NCI-H748 treated with DMSO at 0.1 percent for 48 hours (cell line): Measurements from ENCODE around the gene DAAM1.

Experiments
- DNase-seq: peaks from one replicate; lab custom pipeline; 2025; lab: John Stamatoyannopoulos, UW

The DAAM1 gene

DNA sequence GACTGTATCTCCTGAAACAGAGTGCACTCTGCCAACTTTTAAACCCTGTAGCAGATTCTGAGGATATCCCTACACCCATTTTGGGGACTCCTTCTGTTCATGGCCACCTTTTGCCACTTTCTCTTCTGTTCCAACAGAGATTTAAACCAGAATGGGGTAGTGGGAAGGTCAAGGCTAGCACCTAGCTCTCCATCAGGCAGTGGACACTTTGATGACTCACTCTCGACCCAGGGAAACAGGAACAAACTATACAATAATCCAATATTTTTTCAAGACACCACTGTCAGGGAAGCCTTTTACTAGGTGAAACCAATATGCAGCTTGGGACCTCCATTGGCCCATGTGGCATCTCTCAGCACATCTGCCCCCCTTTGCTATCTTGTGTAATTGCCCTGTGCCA, 103.6 kb downstream of the DAAM1 start:
- no peak for DNase-seq

GRCh38 chr14:59292921-59293534, 104.6 kb downstream of the DAAM1 start:
- DNase-seq: no peak

DNA sequence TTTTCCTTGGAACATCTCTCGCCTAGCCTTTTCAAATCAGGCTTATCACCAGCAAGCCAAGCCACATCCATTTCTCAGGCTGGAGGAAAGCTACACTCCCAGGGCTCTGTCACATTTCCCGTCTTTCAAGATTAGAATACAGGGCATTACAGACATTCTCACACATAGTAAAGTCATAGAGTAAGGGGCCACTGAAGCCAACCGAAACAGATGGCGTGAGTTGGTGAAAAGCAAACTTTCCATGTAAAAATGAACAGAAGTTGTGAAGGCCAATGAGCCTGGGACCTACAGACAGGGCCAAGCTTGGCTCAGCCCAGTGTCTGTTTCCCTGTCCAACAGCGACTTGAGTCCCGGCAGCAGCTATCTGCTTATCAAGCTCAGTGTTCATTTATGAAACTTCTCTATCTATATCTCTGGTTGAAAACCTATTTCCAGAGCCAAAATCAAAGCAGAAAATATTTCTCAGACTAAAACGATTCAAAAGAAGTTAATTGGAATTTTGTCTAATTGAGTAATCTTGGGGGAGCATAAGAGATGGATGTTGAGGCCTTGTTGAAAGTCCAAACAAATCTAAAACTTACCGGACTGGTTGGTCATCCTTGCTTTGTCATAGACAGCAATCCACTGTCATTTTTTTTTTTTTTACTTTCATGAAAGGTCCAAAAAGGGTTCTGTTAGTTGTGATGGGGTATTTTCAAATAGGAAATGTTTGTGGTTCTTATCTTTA, 105.6 kb downstream of the DAAM1 start:
- no peak for DNase-seq

GRCh38 chr14:59294662-59294992, 106.2 kb downstream of the DAAM1 start:
- no peak for DNase-seq

DNA sequence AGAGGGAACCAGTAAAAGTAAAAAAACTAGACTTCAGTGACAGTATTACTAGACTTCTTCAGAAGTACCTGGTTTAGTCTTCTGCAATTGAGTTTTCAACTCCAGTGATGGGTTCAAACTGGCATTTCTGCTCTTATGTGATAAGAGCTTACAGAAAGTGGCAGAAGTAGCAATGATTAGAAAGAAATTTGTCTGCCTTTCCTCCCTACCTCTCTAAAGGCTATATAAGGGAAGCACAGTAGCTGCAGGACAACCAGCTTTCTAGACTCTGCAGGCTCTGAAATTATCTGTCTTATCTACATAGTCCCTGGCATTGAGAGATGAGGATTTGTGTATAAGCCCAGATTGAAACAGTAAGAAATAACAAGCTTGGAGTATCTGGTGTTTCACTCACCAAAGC, 107.5 kb downstream of the DAAM1 start:
- no peak for DNase-seq

DNA sequence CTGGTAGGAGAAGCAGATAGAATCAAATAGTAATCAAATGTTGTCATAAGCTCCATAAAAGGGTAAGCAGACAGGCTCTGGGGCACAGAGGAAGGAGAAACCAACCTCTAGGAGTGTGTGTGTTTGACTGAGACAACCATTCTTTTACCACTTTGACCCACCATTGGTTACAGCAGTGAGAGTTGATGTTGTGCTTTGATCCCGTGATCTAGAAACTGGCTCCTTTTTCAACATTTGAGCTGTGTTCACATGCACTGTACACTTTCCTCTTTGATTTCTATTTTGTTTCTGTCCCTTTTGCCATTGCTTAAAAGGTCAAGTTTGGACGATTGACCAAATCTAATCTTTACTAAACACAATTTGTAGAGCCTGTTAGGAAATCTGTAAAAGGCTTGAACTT, 108.0 kb downstream of the DAAM1 start:
- DNase-seq: no peak

GRCh38 chr14:59297071-59297776, 108.8 kb downstream of the DAAM1 start:
- DNase-seq: no peak

DNA sequence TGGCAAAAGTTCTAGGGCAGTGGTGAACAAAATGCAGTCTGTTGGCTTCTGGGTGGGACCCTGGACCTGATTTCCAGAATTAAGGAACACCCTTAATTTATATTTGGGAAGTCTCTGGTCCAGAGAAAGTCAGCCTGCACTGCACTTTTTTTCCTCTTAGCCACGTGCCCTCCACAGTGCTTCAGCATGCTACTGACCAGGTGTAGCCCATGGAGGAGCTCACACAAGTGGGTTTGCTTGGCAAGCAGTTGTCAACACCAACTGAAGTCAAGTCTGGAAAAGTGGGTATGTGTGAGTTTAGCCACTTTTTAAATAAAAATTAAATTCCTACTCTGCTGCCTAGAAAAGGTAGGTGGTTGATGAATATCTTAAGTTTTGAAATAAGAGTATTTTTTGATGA, 111.3 kb downstream of the DAAM1 start:
- no peak for DNase-seq

DNA sequence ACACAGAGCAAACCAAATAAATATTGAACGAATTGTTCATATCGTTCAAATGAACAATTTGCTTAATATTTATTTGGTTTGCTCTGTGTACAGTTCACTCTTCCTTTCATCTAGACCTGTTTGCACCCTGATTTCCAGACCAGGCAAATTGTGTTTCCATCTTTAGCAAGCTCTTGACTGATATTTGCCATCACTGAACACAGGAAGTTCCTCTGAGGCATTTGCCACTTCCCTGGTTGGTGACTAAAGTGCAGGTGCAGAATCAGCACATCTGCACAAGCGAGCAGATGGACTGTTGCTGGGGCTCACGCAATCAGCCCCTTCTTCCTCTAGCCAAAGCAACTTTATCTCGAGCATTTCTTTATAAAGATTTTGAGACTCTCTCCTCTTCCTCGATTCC, 112.9 kb downstream of the DAAM1 start:
- no peak for DNase-seq

DNA sequence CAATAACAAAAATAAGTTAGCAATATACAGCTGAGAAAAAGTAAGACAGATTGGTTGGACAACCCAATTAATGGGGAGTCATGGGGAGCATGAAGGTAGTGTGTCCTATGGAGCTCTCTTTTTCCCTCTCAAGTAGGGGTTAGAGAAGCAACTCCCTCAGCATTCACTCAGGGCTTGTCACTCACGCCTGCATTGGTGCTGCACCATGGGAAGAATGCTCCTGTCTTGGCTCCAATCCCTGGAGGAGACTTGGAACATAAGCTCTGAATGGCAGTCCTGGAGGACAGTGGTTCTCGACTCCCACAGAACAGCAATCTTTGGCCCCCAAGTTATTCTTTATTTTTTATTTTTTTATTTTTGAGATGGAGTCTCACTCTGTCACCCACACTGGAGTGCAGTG, 113.8 kb downstream of the DAAM1 start:
- no peak for DNase-seq

DNA sequence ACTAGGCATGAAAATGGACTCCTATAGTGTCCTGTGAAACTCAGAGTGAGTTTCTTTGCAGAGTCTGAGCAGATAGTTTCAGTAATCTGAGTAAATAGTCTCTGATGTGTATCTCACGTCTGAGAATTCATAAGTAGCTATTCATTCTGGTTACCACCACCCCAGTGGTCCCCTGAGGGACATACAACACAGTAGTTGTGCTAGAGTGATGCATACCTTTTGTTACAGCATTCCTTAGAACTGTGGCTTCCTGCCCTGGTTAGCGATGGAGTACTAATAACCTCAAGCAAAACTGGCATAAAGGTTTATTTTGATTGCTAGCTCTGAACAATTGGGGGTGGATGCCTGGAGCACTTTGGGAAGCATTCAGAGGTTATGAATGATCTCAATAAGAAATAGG, 114.7 kb downstream of the DAAM1 start:
- DNase-seq: no peak

DNA sequence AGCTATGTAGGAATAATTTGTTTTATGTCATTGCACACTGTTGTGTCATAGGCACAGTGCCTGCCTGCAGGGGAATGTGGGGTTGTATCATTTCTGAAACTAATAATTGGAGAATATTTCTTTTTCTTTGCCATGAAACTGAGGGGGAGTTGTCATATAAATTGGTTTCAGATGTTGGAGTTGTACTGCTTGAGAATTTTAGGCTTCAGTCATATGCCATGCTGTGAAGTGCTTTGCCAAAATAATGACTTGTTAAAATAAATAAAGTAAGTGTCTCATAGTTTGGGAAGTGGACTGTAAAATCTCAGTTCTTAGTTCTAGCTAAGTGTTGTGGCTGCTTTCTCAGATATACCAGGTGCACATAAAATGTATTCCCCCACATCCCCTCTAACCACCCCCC, 116.8 kb downstream of the DAAM1 start:
- DNase-seq: no peak

GRCh38 chr14:59305836-59306555, 117.5 kb downstream of the DAAM1 start:
- DNase-seq: no peak

- no peak for DNase-seq
Measured at GRCh38 chr14:59306775-59307174, 118.3 kb downstream of the DAAM1 start.

DNA sequence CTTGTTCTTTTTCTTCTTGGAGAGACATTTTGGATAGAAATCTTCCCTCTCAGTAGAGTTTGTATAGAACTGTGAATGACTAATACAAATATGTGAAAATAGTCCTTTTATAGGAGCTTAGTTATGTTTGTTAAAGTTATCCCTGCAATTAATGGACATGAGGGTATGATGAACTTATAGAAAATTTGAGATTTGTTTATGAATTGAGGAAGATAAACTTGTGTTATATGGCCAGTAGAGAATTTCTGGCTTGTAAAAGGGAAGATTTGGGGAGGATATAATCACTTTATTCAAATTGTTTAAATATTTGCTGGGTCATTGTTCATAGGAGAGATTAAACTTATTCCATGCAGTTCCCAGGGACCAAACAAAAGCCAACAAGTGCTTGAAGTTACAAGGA, 119.6 kb downstream of the DAAM1 start:
- DNase-seq: no peak

- DNase-seq: no peak
Measured at GRCh38 chr14:59308673-59309072, 120.2 kb downstream of the DAAM1 start.

GRCh38 chr14:59309291-59309900, 120.9 kb downstream of the DAAM1 start:
- no peak for DNase-seq

DNA sequence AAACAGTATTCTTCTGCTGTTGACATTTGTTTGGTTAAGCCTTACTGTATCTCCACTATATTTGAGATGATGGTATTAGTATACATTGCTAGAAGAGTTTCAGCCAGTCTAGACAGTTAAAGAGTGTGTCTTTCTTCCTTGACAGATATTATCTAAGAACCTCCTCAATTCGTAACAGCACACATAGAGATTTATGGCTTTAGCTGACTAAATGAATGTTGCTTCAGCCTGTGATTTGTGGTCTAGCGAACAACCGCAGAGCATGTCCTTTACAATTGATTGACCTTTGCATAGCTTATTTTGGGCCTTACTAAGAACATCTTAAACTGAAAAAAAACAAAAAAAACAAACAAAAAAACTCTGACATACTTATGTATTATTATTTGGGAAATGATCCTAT, 122.2 kb downstream of the DAAM1 start:
- no peak for DNase-seq

DNA sequence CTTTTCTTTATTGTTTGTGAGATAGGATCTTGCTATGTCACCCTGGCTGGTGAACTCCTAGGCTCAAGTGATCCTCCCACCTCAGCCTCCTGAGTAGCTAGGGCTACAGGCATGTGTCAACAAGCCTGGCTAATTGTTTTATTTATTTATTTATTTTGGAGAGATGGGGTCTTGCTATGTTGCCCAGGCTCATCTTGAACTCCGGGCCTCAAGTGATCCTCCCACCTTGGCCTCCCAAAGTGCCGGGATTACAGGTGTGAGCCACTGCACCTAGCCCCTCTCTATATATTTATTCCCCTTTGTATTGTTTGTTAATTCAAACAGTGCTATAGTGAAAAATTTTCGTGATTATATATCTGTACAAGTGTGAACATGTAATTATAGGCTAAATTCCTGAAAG, 123.3 kb downstream of the DAAM1 start:
- DNase-seq: no peak

DNA sequence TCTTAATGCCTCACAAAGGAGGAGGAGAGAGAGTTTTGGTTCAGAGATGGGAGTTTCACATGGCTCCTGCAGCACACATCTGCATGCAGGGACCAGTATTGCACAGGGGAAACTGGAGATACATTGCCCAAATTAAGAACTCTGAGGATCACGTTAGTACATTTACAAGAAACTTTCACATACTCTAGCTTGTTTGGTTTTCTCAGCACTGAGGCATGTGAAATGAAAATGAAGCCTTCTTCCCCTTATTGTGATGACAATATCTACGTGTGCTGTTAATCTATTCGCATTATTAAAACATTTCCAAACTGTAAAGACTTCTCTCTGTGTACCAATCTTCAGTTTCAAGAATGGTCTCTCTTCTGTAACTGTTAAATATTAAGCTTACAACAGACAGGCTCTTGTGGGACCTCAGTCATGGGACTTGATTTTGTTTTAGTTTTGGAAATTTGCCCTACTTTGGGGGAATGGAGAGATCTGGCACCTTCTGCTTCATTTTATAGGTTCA, 124.7 kb downstream of the DAAM1 start:
- no peak for DNase-seq

DNA sequence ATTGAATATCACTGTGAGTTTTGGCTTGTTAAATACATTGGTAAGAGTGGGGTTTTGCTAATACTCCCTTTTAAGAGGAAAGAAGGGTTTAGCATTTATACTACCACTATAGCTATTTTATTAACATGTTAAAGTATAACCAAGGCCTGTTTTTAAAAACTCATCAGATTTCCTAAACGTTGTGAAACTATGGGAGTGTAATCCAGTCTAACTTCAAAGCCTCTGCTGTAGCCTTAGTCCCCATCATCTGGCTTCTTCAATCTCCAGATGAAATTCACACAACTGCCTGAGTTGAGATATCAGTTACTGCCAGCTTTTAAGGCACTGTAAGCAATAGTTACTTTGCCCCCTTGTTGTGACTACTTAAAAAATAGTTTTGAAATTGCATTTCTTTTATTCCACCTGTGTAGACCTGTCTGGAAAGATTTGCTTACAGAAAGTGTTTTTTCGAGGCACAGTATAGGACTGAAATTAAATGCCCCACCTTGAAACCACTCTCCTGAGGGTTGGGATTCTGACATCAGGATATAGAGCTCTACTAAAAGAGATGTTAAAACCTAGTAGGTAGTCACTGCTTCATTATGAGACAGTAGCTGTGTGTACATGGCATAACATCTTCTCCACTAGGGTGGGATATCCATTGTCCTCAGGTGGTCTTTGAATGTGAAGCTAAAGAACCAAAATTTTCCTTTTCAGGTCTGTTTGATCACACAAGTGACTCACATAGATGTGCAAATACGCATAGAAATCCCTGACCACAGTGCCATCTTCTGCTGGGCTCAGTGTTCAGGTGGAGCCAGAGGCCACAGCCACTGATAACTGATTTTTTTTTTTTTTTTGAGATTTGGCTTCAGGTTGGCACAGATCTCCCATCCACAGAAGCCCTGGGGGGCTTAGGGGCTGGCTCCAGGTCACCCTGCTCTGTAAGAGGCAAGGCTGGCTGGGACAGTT, 125.5 kb downstream of the DAAM1 start:
- DNase-seq: no peak
